Measurements from ENCODE around the gene FAR1.

DNA sequence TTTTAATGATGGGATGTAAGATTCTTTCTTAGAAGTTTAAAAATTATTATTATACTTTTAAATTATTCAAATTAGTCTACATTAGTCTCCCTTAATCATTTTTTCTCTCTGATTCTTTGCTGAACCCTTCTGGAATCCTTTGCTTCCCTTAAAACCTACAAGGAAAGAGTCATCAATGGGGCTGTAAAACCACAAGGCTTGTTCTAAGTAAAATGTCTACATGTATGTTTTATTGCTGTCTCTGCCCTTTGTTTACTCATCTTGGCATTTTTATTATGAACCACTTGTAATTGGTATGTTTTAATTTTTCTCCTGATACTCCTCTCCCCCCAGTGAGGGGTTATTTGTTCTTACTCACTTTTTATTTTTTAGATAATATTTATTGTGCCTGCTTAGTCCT lies 27.4 kb downstream of the FAR1 start:
- TF ChIP-seq, protein P1, sequence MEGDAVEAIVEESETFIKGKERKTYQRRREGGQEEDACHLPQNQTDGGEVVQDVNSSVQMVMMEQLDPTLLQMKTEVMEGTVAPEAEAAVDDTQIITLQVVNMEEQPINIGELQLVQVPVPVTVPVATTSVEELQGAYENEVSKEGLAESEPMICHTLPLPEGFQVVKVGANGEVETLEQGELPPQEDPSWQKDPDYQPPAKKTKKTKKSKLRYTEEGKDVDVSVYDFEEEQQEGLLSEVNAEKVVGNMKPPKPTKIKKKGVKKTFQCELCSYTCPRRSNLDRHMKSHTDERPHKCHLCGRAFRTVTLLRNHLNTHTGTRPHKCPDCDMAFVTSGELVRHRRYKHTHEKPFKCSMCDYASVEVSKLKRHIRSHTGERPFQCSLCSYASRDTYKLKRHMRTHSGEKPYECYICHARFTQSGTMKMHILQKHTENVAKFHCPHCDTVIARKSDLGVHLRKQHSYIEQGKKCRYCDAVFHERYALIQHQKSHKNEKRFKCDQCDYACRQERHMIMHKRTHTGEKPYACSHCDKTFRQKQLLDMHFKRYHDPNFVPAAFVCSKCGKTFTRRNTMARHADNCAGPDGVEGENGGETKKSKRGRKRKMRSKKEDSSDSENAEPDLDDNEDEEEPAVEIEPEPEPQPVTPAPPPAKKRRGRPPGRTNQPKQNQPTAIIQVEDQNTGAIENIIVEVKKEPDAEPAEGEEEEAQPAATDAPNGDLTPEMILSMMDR (IDR thresholded peaks at IDR 0.05) = no peak
- TF ChIP-seq ZFX (IDR thresholded peaks at IDR 0.05; ENCODE audit: borderline replicate concordance) = no peak
